ENCODE results near the gene GRB14. TPM values are rescaled to one million over a fixed set of nuclear protein-coding genes. Genes with fewer than 3 reads are reported as not detected.
"Not testable (repeated sequence)": the region's sequence is repeated elsewhere in the genome, so short reads cannot be mapped to it uniquely, and the experiment has no call there.

The GRB14 gene
- total RNA-seq, 3 donors from 2014 or later (not counting 1 experiment from before 2014, with no cell fraction given) = not detected

GRCh38 chr2:164642946-164643555 is 21.8 kb upstream of the GRB14 start:
- H3K4me1 ChIP-seq (ENCODE audit: control insufficient read depth, insufficient read depth, low read length) = no peaks in the 10 kb centered on the region
- no peak overlapping the region for H3K4me3 ChIP-seq (ENCODE audit: low read length)
- Mint-ChIP-seq H3K27me3 (ENCODE audit: low read depth in 2 of 2) (no peaks in the 10 kb centered on the region), H3K27ac (no peak overlapping the region), H3K9me3 (peaks cover under 1 to 9% of the 10 kb centered on the region in 2 donors), H3K36me3 (no peaks in the 10 kb centered on the region), H3K4me1 (no peaks in the 10 kb centered on the region), H3K4me3 (no peak overlapping the region)
- intact Hi-C loops (cut with micrococcal nuclease) = no loop called here
- no peak for DNase-seq
- no peak for ATAC-seq
- no peaks in the 10 kb centered on the region for H3K27me3 ChIP-seq (ENCODE audit: control insufficient read depth, insufficient read depth, low read length)
- H3K9me3 ChIP-seq (ENCODE audit: control insufficient read depth, insufficient read depth, low read length) = no peaks in the 10 kb centered on the region
- H3K27ac ChIP-seq (ENCODE audit: low read length) = no peak overlapping the region
- no peaks in the 10 kb centered on the region for H3K36me3 ChIP-seq (ENCODE audit: control insufficient read depth, insufficient read depth, low read length)
- TF ChIP-seq CTCF (IDR thresholded peaks at IDR 0.05) = no peak
- WGBS (ENCODE audit: insufficient coverage) = 80% methylated on average over 6 of the region's 8 CpGs

- peaks cover 2 to 8% of the 10 kb centered on the region in 2 donors for H3K9me3 Mint-ChIP-seq
- Histone ChIP-seq H3K4me3 (ENCODE audit: low read length) (no peak overlapping the region), H3K27me3 (ENCODE audit: control insufficient read depth, insufficient read depth, low read length) (no peaks in the 10 kb centered on the region), H3K27ac (ENCODE audit: low read length) (no peak overlapping the region), H3K36me3 (ENCODE audit: control insufficient read depth, insufficient read depth, low read length) (no peaks in the 10 kb centered on the region), H3K9me3 (ENCODE audit: control insufficient read depth, insufficient read depth, low read length) (no peaks in the 10 kb centered on the region), H3K4me1 (ENCODE audit: control insufficient read depth, insufficient read depth, low read length) (no peaks in the 10 kb centered on the region)
- intact Hi-C loops (cut with micrococcal nuclease) = no loop called here
- H3K27ac Mint-ChIP-seq = no peak overlapping the region
- ATAC-seq = no peak
- 83% methylated on average over 2 of the region's 2 CpGs for WGBS (ENCODE audit: insufficient coverage)
- H3K27me3 Mint-ChIP-seq (ENCODE audit: low read depth in 2 of 2) = no peaks in the 10 kb centered on the region
- DNase-seq = no peak
- no peaks in the 10 kb centered on the region for H3K36me3 Mint-ChIP-seq
- TF ChIP-seq CTCF (IDR thresholded peaks at IDR 0.05) = no peak
- no peak overlapping the region for H3K4me3 Mint-ChIP-seq
- no peaks in the 10 kb centered on the region for H3K4me1 Mint-ChIP-seq
Measured at GRCh38 chr2:164642268-164642667, 21.0 kb upstream of the GRB14 start.

- intact Hi-C loops (cut with micrococcal nuclease) = not testable (repeated sequence)
Measured at GRCh38 chr2:164628319-164628718, 7.0 kb upstream of the GRB14 start.

GRCh38 chr2:164625378-164625971 is 4.2 kb upstream of the GRB14 start:
- H3K27me3 Mint-ChIP-seq (ENCODE audit: low read depth in 2 of 2) = peaks cover 11% of the 10 kb centered on the region in 2 donors
- H3K4me1 Mint-ChIP-seq = no peaks in the 10 kb centered on the region
- Histone ChIP-seq H3K4me1 (ENCODE audit: control insufficient read depth, insufficient read depth, low read length) (no peaks in the 10 kb centered on the region), H3K27me3 (ENCODE audit: control insufficient read depth, insufficient read depth, low read length) (peaks cover 7% of the 10 kb centered on the region), H3K4me3 (ENCODE audit: low read length) (no peak overlapping the region), H3K36me3 (ENCODE audit: control insufficient read depth, insufficient read depth, low read length) (no peaks in the 10 kb centered on the region), H3K9me3 (ENCODE audit: control insufficient read depth, insufficient read depth, low read length) (no peaks in the 10 kb centered on the region), H3K27ac (ENCODE audit: low read length) (no peak overlapping the region)
- H3K36me3 Mint-ChIP-seq = no peaks in the 10 kb centered on the region
- H3K27ac Mint-ChIP-seq = no peak overlapping the region
- 71% methylated on average over 1 of the region's 3 CpGs for WGBS (ENCODE audit: insufficient coverage)
- ATAC-seq (no peak), DNase-seq (no peak)
- intact Hi-C loops (cut with micrococcal nuclease) = no loop called here
- TF ChIP-seq CTCF (IDR thresholded peaks at IDR 0.05) = no peak
- H3K4me3 Mint-ChIP-seq = no peak overlapping the region
- H3K9me3 Mint-ChIP-seq = peaks cover 0 to 2% of the 10 kb centered on the region in 2 donors

More at GRCh38 chr2:164628319-164628718, 7.0 kb upstream of the GRB14 start:
- not testable (repeated sequence) for H3K4me3 ChIP-seq (ENCODE audit: low read length); H3K27me3 Mint-ChIP-seq (ENCODE audit: low read depth in 2 of 2); H3K4me1 Mint-ChIP-seq; H3K9me3 Mint-ChIP-seq; H3K27me3 ChIP-seq (ENCODE audit: control insufficient read depth, insufficient read depth, low read length); DNase-seq; H3K27ac Mint-ChIP-seq; H3K4me3 Mint-ChIP-seq; ATAC-seq; H3K36me3 ChIP-seq (ENCODE audit: control insufficient read depth, insufficient read depth, low read length); H3K27ac ChIP-seq (ENCODE audit: low read length); H3K36me3 Mint-ChIP-seq; H3K4me1 ChIP-seq (ENCODE audit: control insufficient read depth, insufficient read depth, low read length); H3K9me3 ChIP-seq (ENCODE audit: control insufficient read depth, insufficient read depth, low read length)
- WGBS (ENCODE audit: insufficient coverage) = 91% methylated on average over 1 of the region's 3 CpGs
